ENCODE measurements around the gene DACH1.

The DACH1 gene

GRCh38 chr13:71536201-71536600 lies 330.8 kb downstream of the DACH1 start:
- no peak for DNase-seq

GRCh38 chr13:71524613-71525304 lies 342.2 kb downstream of the DACH1 start:
- no peak for DNase-seq

- DNase-seq, result no peak
These were observed 342.8 kb downstream of the DACH1 start for GRCh38 chr13:71524245-71524612.

GRCh38 chr13:71522941-71523526 lies 344.0 kb downstream of the DACH1 start:
- no peak for DNase-seq

GRCh38 chr13:71517004-71517403 lies 350.0 kb downstream of the DACH1 start:
- DNase-seq, result no peak

- DNase-seq, result no peak
These were observed 350.5 kb downstream of the DACH1 start for GRCh38 chr13:71516521-71516920.

- no peak for DNase-seq
These were observed 351.3 kb downstream of the DACH1 start for GRCh38 chr13:71515744-71516038.

- DNase-seq, result no peak
These were observed 351.9 kb downstream of the DACH1 start for GRCh38 chr13:71514900-71515743.

- DNase-seq, result no peak
These were observed 353.5 kb downstream of the DACH1 start for GRCh38 chr13:71513411-71514033.

- DNase-seq, result no peak
These were observed 363.2 kb downstream of the DACH1 start for GRCh38 chr13:71503781-71504180.

- no peak for DNase-seq
These were observed 367.0 kb downstream of the DACH1 start for GRCh38 chr13:71499944-71500514.

- DNase-seq, result no peak
These were observed 367.8 kb downstream of the DACH1 start for GRCh38 chr13:71499235-71499634.

GRCh38 chr13:71493189-71493588 lies 373.8 kb downstream of the DACH1 start:
- no peak for DNase-seq

GRCh38 chr13:71492346-71492871 lies 374.6 kb downstream of the DACH1 start:
- DNase-seq, result no peak

GRCh38 chr13:71491010-71491409 lies 376.0 kb downstream of the DACH1 start:
- no peak for DNase-seq

- no peak for DNase-seq
These were observed 378.0 kb downstream of the DACH1 start for GRCh38 chr13:71489041-71489440.

- no peak for DNase-seq
These were observed 378.8 kb downstream of the DACH1 start for GRCh38 chr13:71488201-71488600.

GRCh38 chr13:71485913-71486312 lies 381.1 kb downstream of the DACH1 start:
- no peak for DNase-seq

- DNase-seq, result no peak
These were observed 383.3 kb downstream of the DACH1 start for GRCh38 chr13:71483733-71484132.

GRCh38 chr13:71481501-71481900 lies 385.5 kb downstream of the DACH1 start:
- no peak for DNase-seq

GRCh38 chr13:71481046-71481445 lies 386.0 kb downstream of the DACH1 start:
- DNase-seq, result no peak

GRCh38 chr13:71477735-71478134 lies 389.3 kb downstream of the DACH1 start:
- DNase-seq, result no peak

GRCh38 chr13:71474936-71475335 lies 392.1 kb downstream of the DACH1 start:
- no peak for DNase-seq

All from GOT3 (cell line).